Measurements from ENCODE around the gene ATF1.

- no peak for TF ChIP-seq POLR2A (IDR thresholded peaks at IDR 0.05; ENCODE audit: low read depth)
- no peak for TF ChIP-seq CTCF (IDR thresholded peaks at IDR 0.05)
- TF ChIP-seq POLR2AphosphoS5 (IDR thresholded peaks at IDR 0.05): no peak
- no peak for TF ChIP-seq EP300 (IDR thresholded peaks at IDR 0.05)
These were observed 35.5 kb upstream of the ATF1 start for GRCh38 chr12:50728417-50728816.
